ENCODE results near the gene ME1.
A peak's percentile ranks its signal among the peaks of the same experiment; 100 is the strongest.

The ME1 gene

GRCh38 chr6:83198486-83199172 lies 232.2 kb downstream of the ME1 start:
- Histone ChIP-seq H3K36me3 (replicated peaks; ENCODE audit: insufficient read depth, low read length) (no peaks in the 10 kb centered on the region), H3K9me2 (replicated peaks; ENCODE audit: insufficient read depth, low read length) (no peaks in the 10 kb centered on the region), H4K20me1 (ENCODE audit: insufficient read depth, low read length) (no peaks in the 10 kb centered on the region), H3K9ac (ENCODE audit: low read length) (no peak overlapping the region), H3K4me2 (ENCODE audit: low read depth, low read length) (no peak overlapping the region), H2AFZ (ENCODE audit: low read length) (no peak overlapping the region), H3K27ac (ENCODE audit: low read length) (no peak overlapping the region), H3K4me3 (ENCODE audit: low read length) (no peak overlapping the region), H3K4me1 (ENCODE audit: low read length) (0 out of 2 replicates have a peak, but pooled peaks cover 4% of the 10 kb centered on the region), H3K79me2 (ENCODE audit: low read length) (no peaks in the 10 kb centered on the region), H3K27me3 (replicated peaks; ENCODE audit: insufficient read depth, low read length) (no peaks in the 10 kb centered on the region), H3K9me3 (replicated peaks; ENCODE audit: insufficient read depth, low read length) (no peaks in the 10 kb centered on the region), H3F3A (ENCODE audit: insufficient read depth, low read length) (peaks cover 11% of the 10 kb centered on the region)
- TF ChIP-seq EZH2phosphoT487 (IDR thresholded peaks at IDR 0.05; ENCODE audit: low read length) (no peak), EZH2 (optimal IDR thresholded peaks at IDR 0.05; ENCODE audit: low read depth, low read length) (no peak), CTCF (IDR thresholded peaks at IDR 0.05; ENCODE audit: low read length) (no peak)
- no peak for DNase-seq

- Histone ChIP-seq H3K4me1 (ENCODE audit: low read length) (peaks cover 12% of the 10 kb centered on the region; the same call in 1 of the 2 replicates), H2AFZ (ENCODE audit: low read length) (peak overlapping the region; percentile 80), H3K4me3 (ENCODE audit: low read length) (peak overlapping the region; percentile 91), H3K9me2 (replicated peaks; ENCODE audit: insufficient read depth, low read length) (no peaks in the 10 kb centered on the region), H3K79me2 (ENCODE audit: low read length) (peaks cover 40% of the 10 kb centered on the region), H3K27me3 (replicated peaks; ENCODE audit: insufficient read depth, low read length) (no peaks in the 10 kb centered on the region), H3K9me3 (replicated peaks; ENCODE audit: insufficient read depth, low read length) (no peaks in the 10 kb centered on the region), H3K27ac (ENCODE audit: low read length) (peak overlapping the region; percentile 39; the same call in 1 of the 2 replicates), H3K9ac (ENCODE audit: low read length) (peak overlapping the region; percentile 82), H3K36me3 (replicated peaks; ENCODE audit: insufficient read depth, low read length) (0 out of 2 replicates have a peak, but pooled peaks cover 8% of the 10 kb centered on the region), H3K4me2 (ENCODE audit: low read depth, low read length) (peak overlapping the region; percentile 75), H3F3A (ENCODE audit: insufficient read depth, low read length) (peaks cover 14% of the 10 kb centered on the region), H4K20me1 (ENCODE audit: insufficient read depth, low read length) (no peaks in the 10 kb centered on the region)
- peak; percentile 36 for DNase-seq
- TF ChIP-seq EZH2phosphoT487 (IDR thresholded peaks at IDR 0.05; ENCODE audit: low read length): no peak
- TF ChIP-seq CTCF (IDR thresholded peaks at IDR 0.05; ENCODE audit: low read length): no peak
- TF ChIP-seq EZH2 (optimal IDR thresholded peaks at IDR 0.05; ENCODE audit: low read depth, low read length): no peak
These were observed 236.9 kb downstream of the ME1 start for GRCh38 chr6:83193747-83194566.

- Histone ChIP-seq H3K27ac (ENCODE audit: low read length) (peak within 1 kb of the TSS; percentile 39; the same call in 1 of the 2 replicates), H3K9me3 (replicated peaks; ENCODE audit: insufficient read depth, low read length) (no peaks in the 10 kb centered on the region), H2AFZ (ENCODE audit: low read length) (peak within 1 kb of the TSS; percentile 80), H3K36me3 (replicated peaks; ENCODE audit: insufficient read depth, low read length) (0 out of 2 replicates have a peak, but pooled peaks cover 14% of the 10 kb centered on the region), H4K20me1 (ENCODE audit: insufficient read depth, low read length) (no peaks in the 10 kb centered on the region), H3K9ac (ENCODE audit: low read length) (peak within 1 kb of the TSS; percentile 82), H3K79me2 (ENCODE audit: low read length) (peaks cover 49% of the 10 kb centered on the region), H3K4me2 (ENCODE audit: low read depth, low read length) (peak within 1 kb of the TSS; percentile 75), H3F3A (ENCODE audit: insufficient read depth, low read length) (peaks cover 14% of the 10 kb centered on the region), H3K4me3 (ENCODE audit: low read length) (peak within 1 kb of the TSS; percentile 91), H3K4me1 (ENCODE audit: low read length) (peaks cover 12% of the 10 kb centered on the region; the same call in 1 of the 2 replicates), H3K27me3 (replicated peaks; ENCODE audit: insufficient read depth, low read length) (no peaks in the 10 kb centered on the region), H3K9me2 (replicated peaks; ENCODE audit: insufficient read depth, low read length) (no peaks in the 10 kb centered on the region)
- TF ChIP-seq CTCF (IDR thresholded peaks at IDR 0.05; ENCODE audit: low read length): no peak
- TF ChIP-seq EZH2phosphoT487 (IDR thresholded peaks at IDR 0.05; ENCODE audit: low read length): no peak
- no peak for TF ChIP-seq EZH2 (optimal IDR thresholded peaks at IDR 0.05; ENCODE audit: low read depth, low read length)
- peak; percentile 90 for DNase-seq
These were observed 237.7 kb downstream of the ME1 start, which contains the start of the genes PGM3 and RWDD2A for GRCh38 chr6:83192871-83193746. Gene PGM3, minus strand, starts transcription at chr6:83193265. Its CDS starts 2,253 bp downstream, at chr6:83191012. Gene RWDD2A, plus strand, starts transcription at chr6:83193357. Its CDS starts 1,095 bp downstream, at chr6:83194452.
